Psoas muscle (tissue), 8 donors: ENCODE results near the gene NUP85. TPM values are rescaled to one million over a fixed set of nuclear protein-coding genes. Genes with fewer than 3 reads are reported as not detected.

ENCODE experiments used
- ATAC-seq, 4 donors: fragments of 200-7000 bp; cut with Tn5 transposase; one replicate each; pipeline ENCODE4 v1.9.1; 2020; ENCODE audit warnings: moderate library complexity in 3 of 4, mild to moderate bottlenecking in 2 of 4
- DNase-seq, 2 donors: peaks; one replicate each; pipeline ENCODE4 v3.0.0-alpha.2; 2020
- H3K27ac ChIP-seq: fragments of 200-600 bp; one replicate; pipeline ENCODE4 v1.8.0; 2022
- H3K27me3 ChIP-seq, 3 donors: fragments of 200-600 bp in 1 of 3; one replicate each; pipeline versions ENCODE4 v1.6.1 to v1.8.0; 2013 to 2022; ENCODE audit warnings: low read length in 2 of 3, mild to moderate bottlenecking in 2 of 3, moderate library complexity in 1 of 3; ENCODE audit not compliant: insufficient read depth in 3 of 3
- H3K36me3 ChIP-seq, 2 donors: fragments of 200-600 bp in 1 of 2; one replicate each; pipeline versions ENCODE4 v1.6.1 to v1.8.0; 2013 to 2022; ENCODE audit warnings: low read depth in 1 of 2, mild to moderate bottlenecking in 1 of 2, moderate library complexity in 1 of 2; ENCODE audit not compliant: insufficient read depth in 1 of 2
- H3K4me1 ChIP-seq: fragments of 200-600 bp; one replicate; pipeline ENCODE4 v1.8.0; 2022
- H3K4me3 ChIP-seq: fragments of 200-600 bp; one replicate; pipeline ENCODE4 v1.8.0; 2022; ENCODE audit warnings: mild to moderate bottlenecking
- H3K9me3 ChIP-seq: fragments of 200-600 bp; one replicate; pipeline ENCODE4 v1.8.0; 2022
- CTCF ChIP-seq: fragments of 200-600 bp; IDR thresholded peaks from one replicate; pipeline ENCODE4 v1.8.0; 2022; ENCODE audit warnings: antibody characterized with exemption
- WGBS, 3 donors: extraction: QIAGEN DNeasy Blood & Tissue Kit; methylation state at CpG; one replicate each; pipeline versions ENCODE4 v1.1.6 to v1.1.7; 2013; 5-methylcytosine and 5-hydroxymethylcytosine counted together
- intact Hi-C, 2 donors: fragments of 100-400 bp; cut with DNase I; formaldehyde crosslinking; loops; one replicate each; pipeline versions ENCODE4 v1.11.0 to v1.14.2; 2022
- polyA plus RNA-seq, 3 donors: library from polyadenylated mRNA; stranded (reverse); fragments of 200-250 nt; gene quantifications; one replicate each; pipeline ENCODE4 v1.2.3, GENCODE V29; 2013
- total RNA-seq, 4 donors: library from RNA; stranded (reverse); fragmentation: NEBNext Ultra II Directional in 2 of 4; extraction: Animal tissue kit (Norgen Biotek cat#: 25700) in 2 of 4; gene quantifications; one replicate each; pipeline versions ENCODE4 v1.2.1 to v1.2.4, GENCODE V29; 2021 to 2023
- donor health status: healthy with polysubstance abuse.
- donor health status: DM: no; HTN: no; CAD: no; lungs with moderate emphysema.
- donor health status: Bipolar disorder and iron deficiency.
- donor health status: healthy.
- donor health status: DM: yes; HTN: yes; CAD: no.
- donor health status: DM: no; HTN: no; CAD: no.
- donor health status: DM: no; HTN: no; CAD: no.
- donor health status: DM: yes; HTN: yes; CAD: no.

NUP85 gene
- total and polyA plus RNA-seq, 7 donors: 15.1 to 32.9 (median 21.3) TPM

GRCh38 chr17:75176625-75177024 lies 28.9 kb upstream of the NUP85 start:
- intact Hi-C loops: loop anchor here in 1 of 2 donors (5.0 to 10.0 kb wide), 2 partner anchors 64 to 212 kb away; no protein-coding TSS in a partner anchor
- Histone ChIP-seq H3K4me3 (no peak overlapping the region), H3K27me3 (no peaks in the 10 kb centered on the region), H3K36me3 (peaks cover 15 to 88% of the 10 kb centered on the region in 2 donors), H3K4me1 (peaks cover 18% of the 10 kb centered on the region), H3K27ac (no peak overlapping the region), H3K9me3 (no peaks in the 10 kb centered on the region)
- no peak for DNase-seq
- 89 to 94% (median 91%) methylated on average over 5 of the region's 5 CpGs for WGBS, 3 donors
- no peak for ATAC-seq
- no peak for TF ChIP-seq CTCF

GRCh38 chr17:75178453-75178852 lies 27.0 kb upstream of the NUP85 start:
- intact Hi-C loops: loop anchor here in 1 of 2 donors (5.0 to 10.0 kb wide), 2 partner anchors 66 to 214 kb away; no protein-coding TSS in a partner anchor
- Histone ChIP-seq H3K9me3 (no peaks in the 10 kb centered on the region), H3K4me3 (no peak overlapping the region), H3K27ac (no peak overlapping the region), H3K36me3 (peaks cover 11 to 69% of the 10 kb centered on the region in 2 donors), H3K27me3 (no peaks in the 10 kb centered on the region), H3K4me1 (peaks cover 21% of the 10 kb centered on the region)
- DNase-seq (no peak), ATAC-seq (no peak)
- no peak for TF ChIP-seq CTCF
- WGBS, 3 donors: 93 to 94% (median 93%) methylated on average over 6 of the region's 6 CpGs

GRCh38 chr17:75181110-75181509 lies 24.4 kb upstream of the NUP85 start:
- WGBS, 3 donors: 9 to 16% (median 10%) methylated on average over 8 of the region's 8 CpGs
- intact Hi-C loops: loop anchor here in 1 of 2 donors (5.0 kb wide), 1 partner anchor 49 kb away; the partner anchor contains the start of gene NT5C
- no peak overlapping the region for H3K27ac ChIP-seq
- H3K27me3 ChIP-seq: no peaks in the 10 kb centered on the region
- no peak for DNase-seq
- peak overlapping the region; percentile 99 for H3K4me3 ChIP-seq
- no peak for TF ChIP-seq CTCF
- H3K9me3 ChIP-seq: no peaks in the 10 kb centered on the region
- ATAC-seq: no peak
- peaks cover 21% of the 10 kb centered on the region for H3K4me1 ChIP-seq
- H3K36me3 ChIP-seq: peaks cover 0 to 43% of the 10 kb centered on the region in 2 donors

GRCh38 chr17:75181608-75182318 lies 23.7 kb upstream of the NUP85 start:
- peak in 1 of 2 donors; percentile 33 for DNase-seq
- TF ChIP-seq CTCF: no peak
- Histone ChIP-seq H3K4me1 (peaks cover 21% of the 10 kb centered on the region), H3K36me3 (peaks cover 0 to 36% of the 10 kb centered on the region in 2 donors), H3K27me3 (no peaks in the 10 kb centered on the region), H3K9me3 (no peaks in the 10 kb centered on the region), H3K27ac (peak overlapping the region; percentile 99), H3K4me3 (peak overlapping the region; percentile 99)
- 0% methylated on average over 33 to 34 of the region's 34 CpGs for WGBS, 3 donors
- peak in 1 of 4 donors; percentile 3 for ATAC-seq
- intact Hi-C loops: loop anchor here in 1 of 2 donors (5.0 kb wide), 1 partner anchor 49 kb away; the partner anchor contains the start of gene NT5C
